K562 (cell line): Measurements from ENCODE around the gene KMT2A. TPM values are rescaled to one million over a fixed set of nuclear protein-coding genes. Genes with fewer than 3 reads are reported as not detected.
A peak's percentile ranks its signal among the peaks of the same experiment; 100 is the strongest.

Experiments
- ATAC-seq: fragments of 200-7000 bp; cut with Tn5 transposase; 3 replicates; pipeline ENCODE4 v1.9.1; 2020; ENCODE audit warnings: moderate library complexity
- BruUV-seq: library from RNA; stranded (reverse); fragments of 400-500 nt; replicated peaks from 2 replicates; lab custom pipeline; 2021; lab: Mats Ljungman, UMichigan
- CTCF ChIA-PET: fragments of 300-600 bp; formaldehyde crosslinking; extraction: SDS; loops from one replicate; lab custom pipeline; 2021; ENCODE audit warnings: low intra/inter-chr PET ratio; lab: Yijun Ruan, JAX
- POLR2A ChIA-PET: fragments of 300-600, 350-650 bp; sonication (Branson Sonifier 250); formaldehyde crosslinking; extraction: SDS; loops from one replicate; lab custom pipeline; 2021; ENCODE audit warnings: antibody characterized with exemption, inconsistent platforms; lab: Yijun Ruan, JAX
- DNase-seq, 4 experiments: peaks; one replicate each; pipeline versions ENCODE4 v3.0.0 to v3.0.0-alpha.2; 2011 to 2018; ENCODE audit warnings: low spot score in 3 of 4, mixed read lengths in 3 of 4; ENCODE audit errors: extremely low read depth in 1 of 4
- FAIRE-seq: peaks from 2 replicates; lab custom pipeline; 2011; peaks lifted over from hg19 to GRCh38; lab: Jason Lieb, UNC
- H2AFZ ChIP-seq: 2 replicates; pipeline ENCODE4 v1.6.0; 2011; ENCODE audit warnings: low read depth, low read length, control low read depth, inconsistent platforms
- H3K27ac ChIP-seq: fragments of 200-600 bp; 3 replicates; pipeline ENCODE4 v1.8.0; 2011; ENCODE audit warnings: low read depth, mild to moderate bottlenecking, control low read depth, inconsistent platforms, low read length, moderate library complexity, mixed read lengths; ENCODE audit errors: extremely low read depth
- H3K27me3 ChIP-seq, 2 experiments: fragments of 300-600 bp in 1 of 2; 2 replicates in 1 of 2; 3 replicates in 1 of 2; pipeline versions ENCODE4 v1.6.0 to v1.8.0; 2011; ENCODE audit warnings: inconsistent platforms in 2 of 2, low read length in 2 of 2, mild to moderate bottlenecking in 1 of 2, mixed read lengths in 1 of 2, moderate library complexity in 1 of 2; ENCODE audit not compliant: control insufficient read depth in 2 of 2, insufficient read depth in 2 of 2
- H3K36me3 ChIP-seq: fragments of 300-600 bp; 3 replicates; pipeline ENCODE4 v1.8.0; 2011; ENCODE audit warnings: mild to moderate bottlenecking, low read length, inconsistent platforms; ENCODE audit not compliant: control insufficient read depth, insufficient read depth
- H3K4me1 ChIP-seq, 2 experiments: fragments of 200-600 bp in 1 of 2; replicated peaks in 1 of 2; 2 replicates in 1 of 2; 3 replicates in 1 of 2; pipeline versions ENCODE4 v1.5.1 to v1.8.0; 2011; ENCODE audit warnings: inconsistent platforms in 2 of 2, low read length in 2 of 2, mild to moderate bottlenecking in 1 of 2, mixed read lengths in 1 of 2, moderate library complexity in 1 of 2; ENCODE audit not compliant: control insufficient read depth in 2 of 2, insufficient read depth in 2 of 2
- H3K4me2 ChIP-seq: 2 replicates; pipeline ENCODE4 v1.6.1; 2011; ENCODE audit warnings: low read length, control low read depth, inconsistent platforms, mixed read lengths; ENCODE audit not compliant: insufficient read depth
- H3K4me3 ChIP-seq: fragments of 200-600 bp; sonication (generic), shearing (Covaris generic); 2 replicates; pipeline ENCODE4 v1.5.1; 2016; ENCODE audit warnings: control low read depth, inconsistent platforms
- H3K79me2 ChIP-seq: fragments of 200-600 bp; 3 replicates; pipeline ENCODE4 v1.8.0; 2011; ENCODE audit warnings: low read length, inconsistent platforms; ENCODE audit not compliant: control insufficient read depth, insufficient read depth
- H3K9ac ChIP-seq, 2 experiments: 2 replicates each; pipeline versions ENCODE4 v1.6.0 to v1.6.1; 2011; ENCODE audit warnings: low read depth in 2 of 2, low read length in 2 of 2, control low read depth in 1 of 2, inconsistent platforms in 1 of 2, mild to moderate bottlenecking in 1 of 2, mixed read lengths in 1 of 2; ENCODE audit not compliant: insufficient read depth in 1 of 2
- H3K9me1 ChIP-seq: one replicate; pipeline ENCODE4 v1.6.0; 2011; ENCODE audit warnings: inconsistent platforms, mild to moderate bottlenecking, low read length, moderate library complexity; ENCODE audit not compliant: control insufficient read depth, insufficient read depth
- H3K9me3 ChIP-seq: replicated peaks from 2 replicates; pipeline ENCODE4 v1.5.1; 2011; ENCODE audit warnings: low read depth, low read length, inconsistent platforms; ENCODE audit not compliant: control insufficient read depth, insufficient read depth
- H4K20me1 ChIP-seq: replicated peaks from 2 replicates; pipeline ENCODE4 v1.6.1; 2011; ENCODE audit warnings: low read length, inconsistent platforms, mixed read lengths; ENCODE audit not compliant: control insufficient read depth, insufficient read depth
- ATF1 ChIP-seq, 2 experiments: fragments of 450-650 bp in 1 of 2; IDR thresholded peaks; 2 replicates each; pipeline ENCODE4 v1.6.1; 2016; ENCODE audit warnings: missing compliant biosample characterization in 1 of 2, missing genetic modification characterization in 1 of 2
- RAD21 ChIP-seq, 2 experiments: fragments of 250-450 bp in 1 of 2; fragments of 450-650 bp in 1 of 2; sonication (Bioruptor Pico) in 1 of 2; formaldehyde crosslinking in 1 of 2; IDR thresholded peaks in 1 of 2; conservative IDR thresholded peaks in 1 of 2; 2 replicates each; pipeline versions ENCODE4 v1.4.0 to v1.8.0; 2020 to 2022; ENCODE audit warnings: mild to moderate bottlenecking in 2 of 2, moderate library complexity in 1 of 2
- REST ChIP-seq, 2 experiments: fragments of 450-650 bp; formaldehyde crosslinking in 1 of 2; IDR thresholded peaks; 2 replicates each; pipeline versions ENCODE4 v1.4.0 to v1.6.1; 2014 to 2020; ENCODE audit warnings: mild to moderate bottlenecking in 2 of 2, borderline replicate concordance in 1 of 2, low read depth in 1 of 2
- ZNF124 ChIP-seq: sonication (generic); formaldehyde crosslinking; IDR thresholded peaks from 2 replicates; pipeline ENCODE4 v1.8.1; 2022; ENCODE audit warnings: missing genetic modification reagents
- ZNF175 ChIP-seq: fragments of 200-800 bp; sonication (Bioruptor generic); IDR thresholded peaks from 2 replicates; pipeline ENCODE4 v1.6.1; 2016; ENCODE audit warnings: low read depth, mild to moderate bottlenecking, missing genetic modification characterization, missing compliant biosample characterization
- ZNF263 ChIP-seq: sonication (generic); formaldehyde crosslinking; IDR thresholded peaks from 2 replicates; pipeline ENCODE4 v1.8.0; 2022; ENCODE audit warnings: mild to moderate bottlenecking, missing genetic modification reagents, borderline replicate concordance
- WGBS: fragments of 100-300 bp; shearing (Covaris generic); methylation state at CpG from one replicate; pipeline ENCODE4 v1.1.6; 2016; ENCODE audit warnings: low coverage, mixed read lengths; ENCODE audit not compliant: insufficient coverage; ENCODE audit errors: missing lambda C conversion rate; 5-methylcytosine and 5-hydroxymethylcytosine counted together
- in situ Hi-C: fragments of 300-500 bp; cut with MboI; formaldehyde crosslinking; loops from 4 replicates; pipeline ENCODE4 v1.15.0; 2018; ENCODE audit warnings: inconsistent platforms, mixed read lengths
- intact Hi-C: fragments of 100-400 bp; cut with micrococcal nuclease; formaldehyde crosslinking; loops from 2 replicates; pipeline ENCODE4 v1.14.2; 2022
- polyA plus RNA-seq, 8 experiments: library from polyadenylated mRNA; depleted of rRNA in 4 of 8; stranded (reverse) in 5 of 8; unstranded in 3 of 8; fragments of >200 nt; fragmentation: Nextera tagmentation in 2 of 8; fragmentation: Illumina TruSeq in 1 of 8; extraction: Ambion mirVana in 2 of 8; extraction: Trizol in 1 of 8; gene quantifications; 2 replicates each; pipeline versions ENCODE4 v1.2.1 to v1.2.3, GENCODE V29; 2011 to 2014; ENCODE audit warnings: inconsistent platforms in 1 of 8, missing spikeins in 1 of 8
- total RNA-seq, 7 experiments: library from RNA; depleted of rRNA in 6 of 7; stranded (reverse); fragments of >200 nt in 6 of 7; fragmentation: Illumina TruSeq in 2 of 7; extraction: Trizol in 2 of 7; gene quantifications; 2 replicates each; pipeline versions ENCODE4 v1.2.1 to v1.2.3, GENCODE V29; 2011 to 2021; ENCODE audit warnings: low replicate concordance in 1 of 7
- TF ChIP-seq, protein P1 (sequence below): fragments of 450-650 bp; formaldehyde crosslinking; IDR thresholded peaks from 2 replicates; pipeline ENCODE4 v1.4.0; 2020; ENCODE audit warnings: mild to moderate bottlenecking, moderate library complexity

KMT2A gene
- total and polyA plus RNA-seq, 9 of the 15 experiments (the other 6 are each of a cell fraction or from before 2014, with no cell fraction given): 9.6 to 59.9 (median 32.6) TPM

- ChIA-PET CTCF (interaction anchor here (0.7 to 2.4 kb wide), 9 partner anchors 13 to 681 kb away, joined by 3 to 15 read pairs (median 4); no protein-coding TSS in a partner anchor), POLR2A (no interaction called here)
- FAIRE-seq: peak; percentile 95
- Histone ChIP-seq H3K27ac (no peak overlapping the region), H3K9ac (no peak overlapping the region), H3K4me1 (no peaks in the 10 kb centered on the region), H3K36me3 (peaks cover 81% of the 10 kb centered on the region), H3K4me2 (no peak overlapping the region), H2AFZ (no peak overlapping the region), H3K27me3 (no peaks in the 10 kb centered on the region), H3K79me2 (no peaks in the 10 kb centered on the region), H3K9me3 (no peaks in the 10 kb centered on the region), H4K20me1 (no peaks in the 10 kb centered on the region), H3K4me3 (no peak overlapping the region), H3K9me1 (no peaks in the 10 kb centered on the region)
- 20% methylated on average over 7 of the region's 7 CpGs for WGBS
- BruUV-seq: no TSS peak
- DNase-seq: peak; percentile 62 to 82 (median 66)
- intact Hi-C loops: loop anchor here (1.0 to 5.0 kb wide), 5 partner anchors 52 to 290 kb away; partner anchors contain the start of genes ATP5MG and KMT2A
- peak; percentile 89 for ATAC-seq
- in situ Hi-C loops: no loop called here
- TF ChIP-seq ZNF175 (CRISPR knock-in tag) (no peak), RAD21 (CRISPR knock-in tag; conservative IDR thresholded peaks at IDR 0.05 in 1 of 2, IDR thresholded peaks at IDR 0.05 in 1 of 2) (peak; percentile 81 to 87), ZNF124 (CRISPR knock-in tag) (no peak), ZNF263 (no peak), ATF1 (CRISPR knock-in tag; IDR thresholded peaks at IDR 0.05) (no peak), ATF1 (tag; IDR thresholded peaks at IDR 0.05) (0 out of 2 replicates have a peak, but pooled peaks have one; percentile 10), REST (IDR thresholded peaks at IDR 0.05; ENCODE audit: borderline replicate concordance) (peak; percentile 77), REST (CRISPR knock-in tag; IDR thresholded peaks at IDR 0.05; ENCODE audit: low read depth) (no peak)
- TF ChIP-seq, protein P1, sequence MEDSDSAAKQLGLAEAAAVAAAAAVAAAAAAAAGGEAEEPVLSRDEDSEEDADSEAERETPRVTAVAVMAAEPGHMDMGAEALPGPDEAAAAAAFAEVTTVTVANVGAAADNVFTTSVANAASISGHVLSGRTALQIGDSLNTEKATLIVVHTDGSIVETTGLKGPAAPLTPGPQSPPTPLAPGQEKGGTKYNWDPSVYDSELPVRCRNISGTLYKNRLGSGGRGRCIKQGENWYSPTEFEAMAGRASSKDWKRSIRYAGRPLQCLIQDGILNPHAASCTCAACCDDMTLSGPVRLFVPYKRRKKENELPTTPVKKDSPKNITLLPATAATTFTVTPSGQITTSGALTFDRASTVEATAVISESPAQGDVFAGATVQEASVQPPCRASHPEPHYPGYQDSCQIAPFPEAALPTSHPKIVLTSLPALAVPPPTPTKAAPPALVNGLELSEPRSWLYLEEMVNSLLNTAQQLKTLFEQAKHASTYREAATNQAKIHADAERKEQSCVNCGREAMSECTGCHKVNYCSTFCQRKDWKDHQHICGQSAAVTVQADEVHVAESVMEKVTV: peak; percentile 65
These were observed 52.3 kb downstream of the KMT2A start for GRCh38 chr11:118488480-118489109.
